Lung (tissue), 12 donors: ENCODE results near the gene TMEFF2. TPM values are rescaled to one million over a fixed set of nuclear protein-coding genes. Genes with fewer than 3 reads are reported as not detected.

Source experiments
- ATAC-seq: fragments of 200-7000 bp; cut with Tn5 transposase; one replicate; pipeline ENCODE4 v1.9.1; 2020; ENCODE audit warnings: moderate number of reproducible peaks; ENCODE audit not compliant: insufficient read depth, low FRiP score
- DNase-seq, 3 donors: peaks; one replicate each; pipeline ENCODE4 v3.0.0-alpha.2; 2013 to 2017
- H3K27ac ChIP-seq, 2 donors: one replicate each; pipeline ENCODE4 v1.5.1; 2013; ENCODE audit warnings: mild to moderate bottlenecking in 2 of 2, moderate library complexity in 2 of 2, control low read depth in 1 of 2, inconsistent platforms in 1 of 2, low read depth in 1 of 2, low read length in 1 of 2
- H3K27me3 ChIP-seq, 3 donors: one replicate each; pipeline ENCODE4 v1.5.1; 2013; ENCODE audit warnings: low read length in 2 of 3; ENCODE audit not compliant: control insufficient read depth in 3 of 3, insufficient read depth in 3 of 3
- H3K36me3 ChIP-seq, 4 donors: one replicate each; pipeline ENCODE4 v1.5.1; 2013; ENCODE audit warnings: low read length in 4 of 4, mild to moderate bottlenecking in 1 of 4, moderate library complexity in 1 of 4; ENCODE audit not compliant: control insufficient read depth in 4 of 4, insufficient read depth in 4 of 4
- H3K4me1 ChIP-seq, 5 donors: one replicate each; pipeline ENCODE4 v1.5.1; 2013; ENCODE audit warnings: low read length in 5 of 5, mild to moderate bottlenecking in 2 of 5, moderate library complexity in 1 of 5; ENCODE audit not compliant: control insufficient read depth in 5 of 5, insufficient read depth in 5 of 5
- H3K4me3 ChIP-seq: one replicate; pipeline ENCODE4 v1.5.1; 2013; ENCODE audit warnings: mild to moderate bottlenecking, control low read depth, moderate library complexity
- H3K9ac ChIP-seq, 2 donors: one replicate each; pipeline ENCODE4 v1.5.1; 2013; ENCODE audit warnings: low read length in 2 of 2, control low read depth in 1 of 2; ENCODE audit not compliant: insufficient read depth in 1 of 2
- H3K9me3 ChIP-seq, 4 donors: one replicate each; pipeline ENCODE4 v1.5.1; 2013; ENCODE audit warnings: low read length in 3 of 4, mild to moderate bottlenecking in 1 of 4, moderate library complexity in 1 of 4; ENCODE audit not compliant: control insufficient read depth in 4 of 4, insufficient read depth in 3 of 4
- CTCF ChIP-seq: IDR thresholded peaks from 2 replicates; pipeline ENCODE4 v1.5.1; 2012; ENCODE audit warnings: mild to moderate bottlenecking; ENCODE audit errors: control extremely low read depth, extremely low read depth
- WGBS, 2 donors: extraction: QIAGEN DNeasy Blood & Tissue Kit; methylation state at CpG; one replicate each; pipeline ENCODE4 v1.1.7; 2013; 5-methylcytosine and 5-hydroxymethylcytosine counted together
- polyA plus RNA-seq, 2 donors: library from polyadenylated mRNA; stranded (reverse); fragments of 200-250 nt; gene quantifications; one replicate each; pipeline ENCODE4 v1.2.1, GENCODE V29; 2013
- total RNA-seq, 2 donors: library from RNA; depleted of rRNA in 1 of 2; stranded (reverse); fragments of >200 nt in 1 of 2; gene quantifications; one replicate each; pipeline ENCODE4 v1.2.1, GENCODE V29; 2014 to 2021
- donor health status: control.
- donor health status: control.
- donor health status: Bipolar disorder and iron deficiency.
- donor health status: healthy.
- donor health status: DM: yes; HTN: yes; CAD: no.

The TMEFF2 gene
- total and polyA plus RNA-seq, 4 donors = 0.43 TPM; not detected in 3

GRCh38 chr2:192190474-192190873 lies 4.3 kb downstream of the TMEFF2 start:
- TF ChIP-seq CTCF = no peak
- DNase-seq = peak in 2 of 3 donors; percentile 29 to 50

GRCh38 chr2:192186806-192187205 lies 7.9 kb downstream of the TMEFF2 start:
- Histone ChIP-seq H3K27ac (no peak overlapping the region), H3K4me3 (no peak overlapping the region), H3K9me3 (no peaks in the 10 kb centered on the region), H3K4me1 (no peaks in the 10 kb centered on the region), H3K27me3 (peaks cover 0 to 17% (median 12%) of the 10 kb centered on the region in 3 donors), H3K36me3 (no peaks in the 10 kb centered on the region), H3K9ac (no peak overlapping the region)
- ATAC-seq (no peak), DNase-seq (no peak)
- no peak for TF ChIP-seq CTCF
- WGBS, 2 donors = 82 to 86% methylated on average over 5 of the region's 5 CpGs

More at GRCh38 chr2:192190474-192190873, 4.3 kb downstream of the TMEFF2 start:
- H3K9ac ChIP-seq = no peak overlapping the region
- H3K9me3 ChIP-seq = peaks cover 0 to 4% (median 0%) of the 10 kb centered on the region in 4 donors
- WGBS, 2 donors = 49 to 53% methylated on average over 1 of the region's 1 CpG
- no peak overlapping the region for H3K4me3 ChIP-seq
- H3K4me1 ChIP-seq = peaks cover 0 to 14% (median 0%) of the 10 kb centered on the region in 5 donors
- no peaks in the 10 kb centered on the region for H3K36me3 ChIP-seq
- H3K27ac ChIP-seq = no peak overlapping the region
- H3K27me3 ChIP-seq = peaks cover 0 to 44% (median 44%) of the 10 kb centered on the region in 3 donors
- no peak for ATAC-seq

- ATAC-seq (no peak), DNase-seq (no peak)
- Histone ChIP-seq H3K4me3 (no peak overlapping the region), H3K9me3 (no peaks in the 10 kb centered on the region), H3K27ac (no peak overlapping the region), H3K36me3 (no peaks in the 10 kb centered on the region), H3K4me1 (no peaks in the 10 kb centered on the region), H3K27me3 (peaks cover 0 to 5% (median 2%) of the 10 kb centered on the region in 3 donors), H3K9ac (no peak overlapping the region)
- no peak for TF ChIP-seq CTCF
- WGBS, 2 donors = 95 to 96% methylated on average over 2 of the region's 2 CpGs
These were observed 10.4 kb downstream of the TMEFF2 start for GRCh38 chr2:192184349-192184748.

- TF ChIP-seq CTCF = no peak
- Histone ChIP-seq H3K4me1 (no peaks in the 10 kb centered on the region), H3K9me3 (no peaks in the 10 kb centered on the region), H3K36me3 (no peaks in the 10 kb centered on the region), H3K9ac (no peak overlapping the region), H3K4me3 (no peak overlapping the region), H3K27ac (no peak overlapping the region), H3K27me3 (peaks cover 0 to 2% (median under 1%) of the 10 kb centered on the region in 3 donors)
- DNase-seq (no peak), ATAC-seq (no peak)
- 54 to 90% methylated on average over 1 of the region's 1 CpG for WGBS, 2 donors
These were observed 11.4 kb downstream of the TMEFF2 start for GRCh38 chr2:192183296-192183695.
